GM19035 (cell line): ENCODE data around the gene NFATC1.
"Not testable (repeated sequence)": the region's sequence is repeated elsewhere in the genome, so short reads cannot be mapped to it uniquely, and the experiment has no call there.

ENCODE experiments used
- ATAC-seq: cut with Tn5 transposase; IDR thresholded peaks from one replicate; pipeline ENCODE4 v1.9.1; 2021; ENCODE audit not compliant: unreplicated experiment

The NFATC1 gene

GRCh38 chr18:79504495-79504894 is 108.8 kb downstream of the NFATC1 start:
- not testable (repeated sequence) for ATAC-seq

- not testable (repeated sequence) for ATAC-seq
Observed at GRCh38 chr18:79505465-79505864, 109.7 kb downstream of the NFATC1 start.

- no peak for ATAC-seq
Observed at GRCh38 chr18:79506191-79507075, 110.7 kb downstream of the NFATC1 start.

- no peak for ATAC-seq
Observed at GRCh38 chr18:79507076-79507545, 111.4 kb downstream of the NFATC1 start.

GRCh38 chr18:79507546-79508480 is 112.1 kb downstream of the NFATC1 start:
- no peak for ATAC-seq

- ATAC-seq: no peak
Observed at GRCh38 chr18:79508565-79509535, 113.1 kb downstream of the NFATC1 start.

- ATAC-seq: no peak
Observed at GRCh38 chr18:79509536-79509930, 113.8 kb downstream of the NFATC1 start.

GRCh38 chr18:79510046-79510685 is 114.4 kb downstream of the NFATC1 start:
- no peak for ATAC-seq

- ATAC-seq: no peak
Observed at GRCh38 chr18:79510731-79511241, 115.1 kb downstream of the NFATC1 start.

GRCh38 chr18:79511271-79511670 is 115.5 kb downstream of the NFATC1 start:
- ATAC-seq: no peak

GRCh38 chr18:79511671-79512301 is 116.1 kb downstream of the NFATC1 start:
- ATAC-seq: no peak

GRCh38 chr18:79512461-79513380 is 117.0 kb downstream of the NFATC1 start:
- no peak for ATAC-seq

GRCh38 chr18:79513381-79514081 is 117.8 kb downstream of the NFATC1 start:
- ATAC-seq: no peak

GRCh38 chr18:79515331-79515730 is 119.6 kb downstream of the NFATC1 start:
- no peak for ATAC-seq

- no peak for ATAC-seq
Observed at GRCh38 chr18:79515944-79516351, 120.2 kb downstream of the NFATC1 start.

- ATAC-seq: no peak
Observed at GRCh38 chr18:79516441-79516931, 120.8 kb downstream of the NFATC1 start.

GRCh38 chr18:79517341-79517740 is 121.6 kb downstream of the NFATC1 start:
- ATAC-seq: no peak
